Stomach (tissue), 9 donors: ENCODE results near the gene OSBPL2. TPM values are rescaled to one million over a fixed set of nuclear protein-coding genes. Genes with fewer than 3 reads are reported as not detected.

Experiments
- DNase-seq, 2 donors: peaks; one replicate each; pipeline versions ENCODE4 v3.0.0 to v3.0.0-alpha.2; 2013 to 2019
- H3K27ac ChIP-seq, 5 donors: fragments of 200-600 bp in 4 of 5; sonication (generic) in 4 of 5; one replicate each; pipeline ENCODE4 v1.5.1; 2013 to 2019; ENCODE audit warnings: mild to moderate bottlenecking in 1 of 5, moderate library complexity in 1 of 5
- H3K27me3 ChIP-seq, 3 donors: fragments of 200-600 bp; sonication (generic); one replicate each; pipeline ENCODE4 v1.5.1; 2017 to 2019; ENCODE audit warnings: mixed run types in 1 of 3
- H3K36me3 ChIP-seq, 4 donors: fragments of 200-600 bp; sonication (generic); 1 replicate in 3 of 4; 2 replicates in 1 of 4; pipeline ENCODE4 v1.5.1; 2016 to 2019
- H3K4me1 ChIP-seq, 4 donors: fragments of 200-600 bp; sonication (generic); one replicate each; pipeline ENCODE4 v1.5.1; 2016 to 2019
- H3K4me3 ChIP-seq, 4 donors: fragments of 200-600 bp; sonication (generic) in 3 of 4; one replicate each; pipeline ENCODE4 v1.5.1; 2016 to 2019; ENCODE audit warnings: mild to moderate bottlenecking in 1 of 4
- H3K9me3 ChIP-seq, 4 donors: fragments of 200-600 bp; sonication (generic); one replicate each; pipeline ENCODE4 v1.5.1; 2016 to 2019
- CTCF ChIP-seq, 7 experiments: fragments of 450-650 bp in 4 of 7; fragments of 200-600 bp in 3 of 7; sonication (generic) in 3 of 7; IDR thresholded peaks; one replicate each; pipeline ENCODE4 v1.5.1; 2016 to 2019; ENCODE audit warnings: antibody characterized with exemption in 7 of 7, control low read depth in 2 of 7, mild to moderate bottlenecking in 1 of 7
- EP300 ChIP-seq: sonication (generic); formaldehyde crosslinking; IDR thresholded peaks from one replicate; pipeline ENCODE4 v1.6.1; 2017; ENCODE audit warnings: antibody characterized with exemption
- POLR2A ChIP-seq, 4 donors: fragments of 450-650 bp; IDR thresholded peaks; one replicate each; pipeline ENCODE4 v1.6.1; 2016; ENCODE audit warnings: antibody characterized with exemption in 4 of 4, control low read depth in 2 of 4, mild to moderate bottlenecking in 1 of 4, moderate library complexity in 1 of 4
- POLR2AphosphoS5 ChIP-seq, 3 donors: sonication (generic); formaldehyde crosslinking; IDR thresholded peaks; one replicate each; pipeline ENCODE4 v1.6.1; 2016; ENCODE audit warnings: antibody characterized with exemption in 3 of 3
- WGBS, 5 donors: extraction: QIAGEN DNeasy Blood & Tissue Kit in 3 of 5; methylation state at CpG; one replicate each; pipeline versions ENCODE4 v1.1.5 to v1.1.7; 2013 to 2018; 5-methylcytosine and 5-hydroxymethylcytosine counted together
- intact Hi-C: fragments of 100-400 bp; cut with DNase I; formaldehyde crosslinking; loops from one replicate; pipeline ENCODE4 v1.15.1; 2023; ENCODE audit warnings: low total_unique reads
- polyA plus RNA-seq, 3 donors: library from polyadenylated mRNA; stranded (reverse); fragments of 200-250 nt; gene quantifications; one replicate each; pipeline ENCODE4 v1.2.3, GENCODE V29; 2013
- total RNA-seq, 5 donors: library from RNA; depleted of rRNA; stranded (reverse); fragments of >200 nt; gene quantifications; one replicate each; pipeline versions ENCODE4 v1.1.0 to v1.2.3, GENCODE V29; 2014 to 2016
- donor health status: healthy with polysubstance abuse.
- donor health status: Bipolar disorder and iron deficiency.
- donor health status: healthy.

The OSBPL2 gene
- total and polyA plus RNA-seq, 8 donors = 15.1 to 83.4 (median 36.7) TPM

GRCh38 chr20:62224113-62224855 lies 14.0 kb upstream of the OSBPL2 start:
- no peaks in the 10 kb centered on the region for H3K9me3 ChIP-seq
- peaks cover 13 to 24% (median 22%) of the 10 kb centered on the region in 4 donors for H3K4me1 ChIP-seq
- H3K36me3 ChIP-seq = no peaks in the 10 kb centered on the region
- peaks cover 19 to 96% (median 61%) of the 10 kb centered on the region in 3 donors for H3K27me3 ChIP-seq
- 57 to 65% (median 62%) methylated on average over 18 to 21 of the region's 21 CpGs for WGBS, 5 donors
- no peak overlapping the region for H3K4me3 ChIP-seq
- DNase-seq = no peak
- TF ChIP-seq EP300 (no peak), CTCF (IDR thresholded peaks at IDR 0.05) (no peak), POLR2AphosphoS5 (IDR thresholded peaks at IDR 0.05) (no peak), POLR2A (IDR thresholded peaks at IDR 0.05) (no peak)
- H3K27ac ChIP-seq = no peak overlapping the region
- intact Hi-C loops = no loop called here

GRCh38 chr20:62225026-62225425 lies 13.3 kb upstream of the OSBPL2 start:
- H3K27me3 ChIP-seq = peaks cover 16 to 88% (median 57%) of the 10 kb centered on the region in 3 donors
- WGBS, 5 donors = 87 to 91% (median 90%) methylated on average over 13 of the region's 13 CpGs
- H3K4me3 ChIP-seq = no peak overlapping the region
- TF ChIP-seq POLR2A (IDR thresholded peaks at IDR 0.05) = no peak
- TF ChIP-seq POLR2AphosphoS5 (IDR thresholded peaks at IDR 0.05) = no peak
- no peak for TF ChIP-seq EP300
- no peak for TF ChIP-seq CTCF (IDR thresholded peaks at IDR 0.05)
- intact Hi-C loops = no loop called here
- DNase-seq = no peak
- no peaks in the 10 kb centered on the region for H3K36me3 ChIP-seq
- no peaks in the 10 kb centered on the region for H3K9me3 ChIP-seq
- H3K4me1 ChIP-seq = peaks cover 6 to 21% (median 18%) of the 10 kb centered on the region in 4 donors
- H3K27ac ChIP-seq = no peak overlapping the region

- no peak for DNase-seq
- H3K27me3 ChIP-seq = peaks cover 10 to 85% (median 49%) of the 10 kb centered on the region in 3 donors
- intact Hi-C loops = no loop called here
Observed at GRCh38 chr20:62225820-62226635, 12.3 kb upstream of the OSBPL2 start.

More at GRCh38 chr20:62225820-62226635, 12.3 kb upstream of the OSBPL2 start:
- no peaks in the 10 kb centered on the region for H3K9me3 ChIP-seq
- peaks cover 0 to 13% (median 10%) of the 10 kb centered on the region in 4 donors for H3K4me1 ChIP-seq
- TF ChIP-seq CTCF (IDR thresholded peaks at IDR 0.05) (no peak), POLR2A (IDR thresholded peaks at IDR 0.05) (no peak), EP300 (no peak), POLR2AphosphoS5 (IDR thresholded peaks at IDR 0.05) (no peak)
- H3K4me3 ChIP-seq = no peak overlapping the region
- WGBS, 5 donors = 74 to 91% (median 83%) methylated on average over 16 to 17 of the region's 17 CpGs
- H3K36me3 ChIP-seq = no peaks in the 10 kb centered on the region
- no peak overlapping the region for H3K27ac ChIP-seq
